GM12875 (cell line): ENCODE data around the gene STEAP3.

Experiments used
- H3K4me3 ChIP-seq: one replicate; pipeline ENCODE4 v1.5.1; 2011; ENCODE audit warnings: low read depth, low read length, control low read depth
- TF ChIP-seq, protein P1 (sequence below): IDR thresholded peaks from 2 replicates; pipeline ENCODE4 v1.5.1; 2011; ENCODE audit warnings: low read depth, mild to moderate bottlenecking, control low read depth, inconsistent platforms, low read length, moderate library complexity, borderline replicate concordance; ENCODE audit not compliant: insufficient read depth

STEAP3 gene

DNA sequence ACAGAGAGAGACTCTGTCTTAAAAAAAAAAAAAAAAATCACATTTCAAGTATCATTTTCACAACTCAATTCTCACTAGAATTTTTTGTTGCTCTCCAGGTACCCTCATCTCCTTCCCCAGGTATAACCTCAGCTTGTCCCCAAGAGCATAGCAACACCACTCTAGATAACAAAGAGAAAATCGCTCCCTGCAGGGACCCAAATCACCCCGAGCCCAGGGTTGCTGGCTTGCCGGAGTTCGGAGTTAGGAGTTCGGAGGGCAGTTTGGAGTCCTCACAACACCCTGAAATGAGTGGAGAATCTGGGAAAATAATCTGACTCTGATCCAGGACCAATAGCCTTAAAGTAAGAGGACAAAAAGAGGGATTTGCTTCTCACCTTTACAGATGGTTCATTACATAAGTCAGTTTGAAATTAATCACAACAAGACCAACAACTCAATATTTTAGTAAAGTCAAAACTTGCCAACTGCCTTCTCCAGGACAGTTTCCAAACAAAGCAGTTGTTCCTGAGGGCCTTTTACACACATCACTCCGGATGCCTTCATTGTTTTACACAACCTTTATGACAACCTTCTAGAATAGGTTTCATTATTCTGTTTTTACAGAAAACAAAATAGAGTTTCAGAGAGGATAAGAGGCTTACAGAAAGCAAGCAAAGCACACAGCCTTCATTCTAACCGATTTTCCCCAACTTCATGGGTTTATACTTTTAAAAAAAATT is 83.9 kb downstream of the STEAP3 start:
- H3K4me3 ChIP-seq = no peak overlapping the region
- TF ChIP-seq, protein P1, sequence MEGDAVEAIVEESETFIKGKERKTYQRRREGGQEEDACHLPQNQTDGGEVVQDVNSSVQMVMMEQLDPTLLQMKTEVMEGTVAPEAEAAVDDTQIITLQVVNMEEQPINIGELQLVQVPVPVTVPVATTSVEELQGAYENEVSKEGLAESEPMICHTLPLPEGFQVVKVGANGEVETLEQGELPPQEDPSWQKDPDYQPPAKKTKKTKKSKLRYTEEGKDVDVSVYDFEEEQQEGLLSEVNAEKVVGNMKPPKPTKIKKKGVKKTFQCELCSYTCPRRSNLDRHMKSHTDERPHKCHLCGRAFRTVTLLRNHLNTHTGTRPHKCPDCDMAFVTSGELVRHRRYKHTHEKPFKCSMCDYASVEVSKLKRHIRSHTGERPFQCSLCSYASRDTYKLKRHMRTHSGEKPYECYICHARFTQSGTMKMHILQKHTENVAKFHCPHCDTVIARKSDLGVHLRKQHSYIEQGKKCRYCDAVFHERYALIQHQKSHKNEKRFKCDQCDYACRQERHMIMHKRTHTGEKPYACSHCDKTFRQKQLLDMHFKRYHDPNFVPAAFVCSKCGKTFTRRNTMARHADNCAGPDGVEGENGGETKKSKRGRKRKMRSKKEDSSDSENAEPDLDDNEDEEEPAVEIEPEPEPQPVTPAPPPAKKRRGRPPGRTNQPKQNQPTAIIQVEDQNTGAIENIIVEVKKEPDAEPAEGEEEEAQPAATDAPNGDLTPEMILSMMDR = no peak

DNA sequence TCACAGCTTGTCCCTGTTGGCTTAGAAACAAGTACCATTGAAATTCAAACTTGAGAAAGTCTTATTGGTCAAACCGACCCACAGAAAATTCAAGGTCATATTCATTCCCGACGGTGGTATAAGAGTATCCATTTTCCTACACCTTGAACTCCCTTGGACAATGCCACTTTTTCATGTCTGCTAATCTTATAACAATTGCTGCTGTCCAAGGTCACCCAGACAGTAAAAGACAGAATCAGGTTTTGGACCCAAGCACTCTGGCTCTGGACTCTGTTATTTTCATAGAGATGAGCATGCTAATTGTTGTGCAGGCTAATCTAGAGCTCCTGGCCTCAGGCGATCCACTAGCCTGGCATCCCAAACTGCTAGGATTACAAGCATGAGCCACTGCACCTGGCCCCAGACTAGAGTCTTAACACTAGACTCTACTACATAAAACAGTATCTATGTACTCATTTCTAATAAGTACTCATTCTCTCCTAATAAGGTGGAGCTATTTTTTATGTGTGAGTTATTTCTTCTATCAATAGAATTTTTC is 85.2 kb downstream of the STEAP3 start:
- no peak overlapping the region for H3K4me3 ChIP-seq
- TF ChIP-seq, protein P1 = no peak

DNA sequence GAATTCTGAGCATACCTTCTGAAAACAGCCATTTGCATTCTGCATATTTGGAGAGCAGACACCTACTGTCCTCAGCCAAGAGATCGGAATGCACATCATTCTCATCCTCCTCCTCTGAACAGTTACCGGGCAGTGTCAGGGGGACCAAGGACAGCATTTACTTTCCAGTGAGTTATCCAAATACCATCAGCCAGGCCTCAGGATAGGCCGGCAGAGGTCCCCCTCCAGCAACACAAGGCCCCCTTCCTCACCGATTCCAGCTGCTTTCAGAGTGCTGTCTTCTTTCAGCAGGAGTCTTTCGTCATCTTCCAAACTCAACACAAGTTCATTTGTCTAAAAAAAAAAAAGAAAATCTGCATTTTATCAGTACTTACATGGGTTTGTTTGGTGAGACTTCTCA is 87.7 kb downstream of the STEAP3 start:
- TF ChIP-seq, protein P1 = no peak
- no peak overlapping the region for H3K4me3 ChIP-seq

DNA sequence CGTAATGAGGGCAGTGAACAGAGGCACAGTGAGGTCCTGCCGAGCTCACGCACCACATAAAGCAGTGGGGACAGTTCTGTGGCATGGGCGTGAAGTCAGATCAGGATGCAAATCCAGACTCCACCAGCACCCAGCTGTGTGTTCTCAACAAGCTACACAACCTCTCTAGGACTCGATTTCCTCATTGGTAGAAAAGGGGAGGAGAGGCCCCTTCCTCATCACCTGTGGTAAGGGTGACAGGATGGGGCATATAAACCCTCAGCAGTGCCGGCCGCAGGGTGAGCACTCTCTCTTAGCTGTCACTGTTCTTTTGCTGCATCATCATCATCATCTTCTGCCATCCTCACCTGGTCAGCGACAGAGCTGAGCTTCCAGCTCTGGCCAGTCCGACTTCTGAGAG is 88.2 kb downstream of the STEAP3 start:
- no peak overlapping the region for H3K4me3 ChIP-seq
- TF ChIP-seq, protein P1 = no peak
